A549 (cell line): ENCODE measurements around the gene UXS1.

Source experiments
- BHLHE40 ChIP-seq: IDR thresholded peaks from 2 replicates; pipeline ENCODE4 v1.6.1; 2012; ENCODE audit warnings: low read depth, low read length, inconsistent platforms
- CBX2 ChIP-seq: fragments of 200-600 bp; sonication (generic); IDR thresholded peaks from 2 replicates; pipeline ENCODE4 v1.6.1; 2016; ENCODE audit warnings: low read depth, mild to moderate bottlenecking, borderline replicate concordance
- CTCF ChIP-seq: fragments of >200 bp; sonication (Bioruptor Twin); formaldehyde crosslinking; IDR thresholded peaks from 3 replicates; pipeline ENCODE4 v1.5.1; 2016
- FOSL2 ChIP-seq, 2 experiments: fragments of 450-650 bp in 1 of 2; fragments of >200 bp in 1 of 2; sonication (Bioruptor Twin) in 1 of 2; formaldehyde crosslinking; IDR thresholded peaks; 2 replicates each; pipeline versions ENCODE4 v1.5.0 to v1.6.1; 2016 to 2020; ENCODE audit warnings: mild to moderate bottlenecking in 1 of 2, moderate library complexity in 1 of 2
- HOXA7 ChIP-seq: fragments of 250-450 bp; sonication (Bioruptor Pico); IDR thresholded peaks from 2 replicates; pipeline ENCODE4 v1.5.0; 2020; ENCODE audit warnings: mild to moderate bottlenecking, moderate library complexity
- JUN ChIP-seq, 2 experiments: fragments of >200 bp; sonication (Bioruptor Twin); formaldehyde crosslinking; IDR thresholded peaks; 2 replicates in 1 of 2; 3 replicates in 1 of 2; pipeline ENCODE4 v1.6.1; 2016 to 2017
- KDM5A ChIP-seq: fragments of 200-600 bp; sonication (generic); IDR thresholded peaks from 2 replicates; pipeline ENCODE4 v1.6.1; 2016; ENCODE audit warnings: antibody characterized with exemption, mild to moderate bottlenecking
- RAD21 ChIP-seq, 2 experiments: fragments of >200 bp in 1 of 2; sonication (Bioruptor Twin) in 1 of 2; formaldehyde crosslinking in 1 of 2; IDR thresholded peaks in 1 of 2; conservative IDR thresholded peaks in 1 of 2; 2 replicates in 1 of 2; 3 replicates in 1 of 2; pipeline ENCODE4 v1.6.1; 2012 to 2018; ENCODE audit warnings: inconsistent platforms in 1 of 2
- REST ChIP-seq: fragments of 200-600 bp; sonication (generic); IDR thresholded peaks from 2 replicates; pipeline ENCODE4 v1.6.1; 2016; ENCODE audit warnings: antibody characterized with exemption, mild to moderate bottlenecking, moderate library complexity
- RFX5 ChIP-seq: fragments of 450-650 bp; IDR thresholded peaks from 2 replicates; pipeline ENCODE4 v1.7.1; 2014; ENCODE audit warnings: antibody characterized with exemption, mild to moderate bottlenecking, moderate library complexity
- SREBF2 ChIP-seq: fragments of 450-650 bp; IDR thresholded peaks from 2 replicates; pipeline ENCODE4 v1.6.1; 2014; ENCODE audit warnings: mild to moderate bottlenecking, moderate library complexity
- USF2 ChIP-seq: fragments of 450-650 bp; IDR thresholded peaks from 2 replicates; pipeline ENCODE4 v1.6.1; 2014; ENCODE audit warnings: antibody characterized with exemption
- ZNF302 ChIP-seq: fragments of 250-450 bp; sonication (Bioruptor Pico); IDR thresholded peaks from 2 replicates; pipeline ENCODE4 v1.9.0; 2021; ENCODE audit warnings: inconsistent platforms, mild to moderate bottlenecking, moderate library complexity

GRCh38 chr2:106054321-106054720 lies 139.8 kb downstream of the UXS1 start:
- TF ChIP-seq CTCF (no peak), ZNF302 (CRISPR knock-in tag) (no peak), USF2 (no peak), HOXA7 (no peak), KDM5A (no peak), REST (no peak), SREBF2 (no peak), BHLHE40 (no peak), RAD21 (conservative IDR thresholded peaks at IDR 0.05 in 1 of 2, IDR thresholded peaks at IDR 0.05 in 1 of 2) (no peak), JUN (IDR thresholded peaks at IDR 0.05) (no peak), RFX5 (no peak), CBX2 (no peak), FOSL2 (IDR thresholded peaks at IDR 0.05) (no peak), FOSL2 (CRISPR knock-in tag; IDR thresholded peaks at IDR 0.05) (no peak)
